Measurements from ENCODE around the gene CCL4. TPM values are rescaled to one million over a fixed set of nuclear protein-coding genes. Genes with fewer than 3 reads are reported as not detected.

CCL4 gene
- total RNA-seq, 1 experiment from 2014 or later: not detected

DNA sequence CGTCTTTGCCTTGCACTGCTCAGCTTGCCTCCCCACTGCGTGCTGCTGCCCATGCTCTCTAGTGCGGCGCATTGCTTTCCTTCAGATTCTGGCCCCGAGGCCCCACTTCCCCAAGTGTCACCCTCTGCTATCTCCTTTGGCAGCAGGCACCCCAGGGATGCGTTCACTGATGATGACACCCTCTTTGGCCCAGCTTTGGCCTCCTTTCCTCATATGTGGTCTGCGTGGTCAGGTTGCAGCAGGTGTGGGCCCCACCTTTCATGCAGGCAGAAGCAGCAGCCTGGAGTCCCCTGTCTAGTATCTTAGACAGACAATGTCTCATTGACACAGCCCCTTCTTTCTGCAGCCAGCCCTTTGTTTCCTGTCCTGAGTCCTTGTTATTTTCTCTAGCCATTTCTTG, 8.9 kb upstream of the CCL4 start:
- no peak overlapping the region for H3K4me3 Mint-ChIP-seq
- Histone ChIP-seq H4K8ac (replicated peaks; ENCODE audit: insufficient read length, low read depth, low read length) (no peak overlapping the region), H3K79me2 (ENCODE audit: insufficient read depth, low read length) (no peaks in the 10 kb centered on the region), H3K18ac (ENCODE audit: insufficient read length, low read depth, low read length) (no peak overlapping the region), H4K20me1 (ENCODE audit: control insufficient read depth, insufficient read depth, insufficient read length) (no peaks in the 10 kb centered on the region), H3K79me1 (ENCODE audit: insufficient read depth, low read depth, low read length, poor library complexity, severe bottlenecking) (no peaks in the 10 kb centered on the region), H2BK5ac (ENCODE audit: insufficient read length, low read length) (no peak overlapping the region), H3K23ac (ENCODE audit: insufficient read length, low read depth, low read length) (no peak overlapping the region), H2BK15ac (ENCODE audit: low read depth, low read length) (no peak overlapping the region), H3K14ac (ENCODE audit: insufficient read depth, low read length) (no peak overlapping the region), H3K56ac (ENCODE audit: insufficient read length, low read depth, low read length) (no peak overlapping the region), H4K91ac (ENCODE audit: insufficient read length, low read depth, low read length) (no peak overlapping the region), H2AFZ (ENCODE audit: low read length) (no peak overlapping the region), H2AK5ac (ENCODE audit: insufficient read length, low read length) (no peak overlapping the region), H3K4me2 (ENCODE audit: insufficient read depth, insufficient read length, low read length) (no peak overlapping the region), H2BK20ac (ENCODE audit: low read depth, low read length, poor library complexity, severe bottlenecking) (no peak overlapping the region), H3K9ac (ENCODE audit: extremely low read depth, insufficient read length, low read length) (no peak overlapping the region), H3T11ph (ENCODE audit: low read length) (no peak overlapping the region), H2BK120ac (ENCODE audit: low read depth, low read length, poor library complexity, severe bottlenecking) (no peak overlapping the region), H3K4ac (ENCODE audit: low read depth, low read length) (no peak overlapping the region), H3K4me1 (ENCODE audit: insufficient read depth, low read length) (no peaks in the 10 kb centered on the region), H3K9me3 (ENCODE audit: control insufficient read depth, low read depth, low read length) (no peaks in the 10 kb centered on the region), H3K27me3 (ENCODE audit: insufficient read depth, low read length) (no peaks in the 10 kb centered on the region), H3K27ac (ENCODE audit: insufficient read length, low read depth, low read length) (no peak overlapping the region), H2BK12ac (ENCODE audit: insufficient read length, low read depth, low read length) (no peak overlapping the region), H4K5ac (ENCODE audit: insufficient read length, low read depth, low read length) (no peak overlapping the region), H3K23me2 (ENCODE audit: insufficient read length, low read depth, low read length, poor library complexity, severe bottlenecking) (no peaks in the 10 kb centered on the region)
- no peak overlapping the region; a peak in 1 of 7 replicates for H3K27ac Mint-ChIP-seq
- H3K27me3 Mint-ChIP-seq (ENCODE audit: low read depth): peaks cover 8% of the 10 kb centered on the region
- TF ChIP-seq, protein P1, sequence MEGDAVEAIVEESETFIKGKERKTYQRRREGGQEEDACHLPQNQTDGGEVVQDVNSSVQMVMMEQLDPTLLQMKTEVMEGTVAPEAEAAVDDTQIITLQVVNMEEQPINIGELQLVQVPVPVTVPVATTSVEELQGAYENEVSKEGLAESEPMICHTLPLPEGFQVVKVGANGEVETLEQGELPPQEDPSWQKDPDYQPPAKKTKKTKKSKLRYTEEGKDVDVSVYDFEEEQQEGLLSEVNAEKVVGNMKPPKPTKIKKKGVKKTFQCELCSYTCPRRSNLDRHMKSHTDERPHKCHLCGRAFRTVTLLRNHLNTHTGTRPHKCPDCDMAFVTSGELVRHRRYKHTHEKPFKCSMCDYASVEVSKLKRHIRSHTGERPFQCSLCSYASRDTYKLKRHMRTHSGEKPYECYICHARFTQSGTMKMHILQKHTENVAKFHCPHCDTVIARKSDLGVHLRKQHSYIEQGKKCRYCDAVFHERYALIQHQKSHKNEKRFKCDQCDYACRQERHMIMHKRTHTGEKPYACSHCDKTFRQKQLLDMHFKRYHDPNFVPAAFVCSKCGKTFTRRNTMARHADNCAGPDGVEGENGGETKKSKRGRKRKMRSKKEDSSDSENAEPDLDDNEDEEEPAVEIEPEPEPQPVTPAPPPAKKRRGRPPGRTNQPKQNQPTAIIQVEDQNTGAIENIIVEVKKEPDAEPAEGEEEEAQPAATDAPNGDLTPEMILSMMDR (conservative IDR thresholded peaks at IDR 0.05): no peak
- no CpG with 5 or more reads among the region's 7 CpGs for WGBS (ENCODE audit: extremely low coverage, insufficient read length, low lambda C conversion rate)
- H3K36me3 Mint-ChIP-seq (ENCODE audit: insufficient read depth in 1 of 3, low read depth in 3 of 3): no peaks in the 10 kb centered on the region
- no peak for DNase-seq
- peaks cover 4% of the 10 kb centered on the region in 2 experiments for H3K4me1 Mint-ChIP-seq
- no peaks in the 10 kb centered on the region for H3K9me3 Mint-ChIP-seq

Data from H9 (cell line).